Tibial nerve (tissue), 4 donors: Measurements from ENCODE around the gene SEC23B. TPM values are rescaled to one million over a fixed set of nuclear protein-coding genes. Genes with fewer than 3 reads are reported as not detected.

Source experiments
- DNase-seq, 2 donors: peaks; one replicate each; pipeline ENCODE4 v3.0.0-alpha.2; 2019; ENCODE audit warnings: low spot score in 2 of 2
- H3K27ac ChIP-seq, 4 donors: fragments of 200-600 bp; sonication (generic) in 3 of 4; one replicate each; pipeline ENCODE4 v1.5.1; 2017 to 2019; ENCODE audit warnings: mild to moderate bottlenecking in 1 of 4
- H3K27me3 ChIP-seq, 2 donors: fragments of 200-600 bp; sonication (generic) in 1 of 2; one replicate each; pipeline versions ENCODE4 v1.5.1 to v1.6.0; 2017 to 2019
- H3K36me3 ChIP-seq, 3 donors: fragments of 200-600 bp; sonication (generic); one replicate each; pipeline ENCODE4 v1.5.1; 2018 to 2019
- H3K4me1 ChIP-seq, 4 donors: fragments of 200-600 bp; sonication (generic) in 3 of 4; one replicate each; pipeline ENCODE4 v1.5.1; 2017 to 2019
- H3K4me3 ChIP-seq, 4 donors: fragments of 200-600 bp; sonication (generic) in 3 of 4; one replicate each; pipeline ENCODE4 v1.5.1; 2017 to 2019; ENCODE audit warnings: mild to moderate bottlenecking in 1 of 4, moderate library complexity in 1 of 4
- H3K9me3 ChIP-seq, 4 donors: fragments of 200-600 bp; sonication (generic) in 3 of 4; one replicate each; pipeline ENCODE4 v1.5.1; 2017 to 2019
- EP300 ChIP-seq, 2 donors: sonication (generic); formaldehyde crosslinking; IDR thresholded peaks; one replicate each; pipeline ENCODE4 v1.6.1; 2017; ENCODE audit warnings: antibody characterized with exemption in 2 of 2, mild to moderate bottlenecking in 1 of 2
- POLR2A ChIP-seq, 2 donors: fragments of 450-650 bp; IDR thresholded peaks; one replicate each; pipeline ENCODE4 v1.6.1; 2017; ENCODE audit warnings: antibody characterized with exemption in 2 of 2, mild to moderate bottlenecking in 2 of 2, moderate library complexity in 2 of 2
- WGBS, 2 donors: methylation state at CpG; one replicate each; pipeline ENCODE4 v1.1.5; 2018; 5-methylcytosine and 5-hydroxymethylcytosine counted together
- total RNA-seq, 4 donors: library from RNA; depleted of rRNA; stranded (reverse); fragments of >200 nt; gene quantifications; one replicate each; pipeline ENCODE4 v1.1.0, GENCODE V29; 2016
- TF ChIP-seq, protein P1 (sequence below), 5 experiments: fragments of 200-600 bp in 3 of 5; fragments of 450-650 bp in 2 of 5; sonication (generic) in 3 of 5; IDR thresholded peaks; one replicate each; pipeline ENCODE4 v1.5.1; 2016 to 2019; ENCODE audit warnings: antibody characterized with exemption in 5 of 5, mild to moderate bottlenecking in 3 of 5, moderate library complexity in 2 of 5

The SEC23B gene
- total RNA-seq, 4 donors from 2014 or later = 21.4 to 48.1 (median 30.5) TPM

- Histone ChIP-seq H3K4me1 (no peaks in the 10 kb centered on the region), H3K4me3 (no peak overlapping the region), H3K36me3 (peaks cover 0 to 93% (median 15%) of the 10 kb centered on the region in 3 donors), H3K9me3 (no peaks in the 10 kb centered on the region), H3K27me3 (no peaks in the 10 kb centered on the region), H3K27ac (no peak overlapping the region)
- no peak for DNase-seq
- 95 to 98% methylated on average over 1 of the region's 1 CpG for WGBS, 2 donors
- TF ChIP-seq EP300 (IDR thresholded peaks at IDR 0.05) = no peak
- TF ChIP-seq, protein P1, sequence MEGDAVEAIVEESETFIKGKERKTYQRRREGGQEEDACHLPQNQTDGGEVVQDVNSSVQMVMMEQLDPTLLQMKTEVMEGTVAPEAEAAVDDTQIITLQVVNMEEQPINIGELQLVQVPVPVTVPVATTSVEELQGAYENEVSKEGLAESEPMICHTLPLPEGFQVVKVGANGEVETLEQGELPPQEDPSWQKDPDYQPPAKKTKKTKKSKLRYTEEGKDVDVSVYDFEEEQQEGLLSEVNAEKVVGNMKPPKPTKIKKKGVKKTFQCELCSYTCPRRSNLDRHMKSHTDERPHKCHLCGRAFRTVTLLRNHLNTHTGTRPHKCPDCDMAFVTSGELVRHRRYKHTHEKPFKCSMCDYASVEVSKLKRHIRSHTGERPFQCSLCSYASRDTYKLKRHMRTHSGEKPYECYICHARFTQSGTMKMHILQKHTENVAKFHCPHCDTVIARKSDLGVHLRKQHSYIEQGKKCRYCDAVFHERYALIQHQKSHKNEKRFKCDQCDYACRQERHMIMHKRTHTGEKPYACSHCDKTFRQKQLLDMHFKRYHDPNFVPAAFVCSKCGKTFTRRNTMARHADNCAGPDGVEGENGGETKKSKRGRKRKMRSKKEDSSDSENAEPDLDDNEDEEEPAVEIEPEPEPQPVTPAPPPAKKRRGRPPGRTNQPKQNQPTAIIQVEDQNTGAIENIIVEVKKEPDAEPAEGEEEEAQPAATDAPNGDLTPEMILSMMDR (IDR thresholded peaks at IDR 0.05) = no peak
- no peak for TF ChIP-seq POLR2A (IDR thresholded peaks at IDR 0.05)
These were observed 30.5 kb upstream of the SEC23B start for GRCh38 chr20:18477218-18477617.

DNA sequence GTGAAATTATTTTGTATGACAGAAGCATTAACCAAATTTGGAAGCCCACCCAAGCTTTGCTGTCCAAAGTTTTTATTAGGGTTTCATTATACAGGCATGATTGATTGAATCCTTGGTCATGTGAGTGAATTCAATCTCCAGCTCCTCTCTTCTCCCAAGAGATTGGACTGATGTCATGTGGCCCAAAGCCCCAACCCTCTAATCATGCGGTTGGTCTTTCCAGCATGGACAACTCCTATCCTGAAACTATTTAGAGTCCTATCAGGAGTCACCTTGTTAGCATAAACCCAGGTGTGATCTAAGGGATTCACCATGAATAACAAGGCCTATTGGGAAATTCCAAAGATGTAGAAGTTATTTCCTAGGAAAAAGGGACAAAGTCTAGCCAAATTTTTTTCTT, 29.9 kb upstream of the SEC23B start:
- TF ChIP-seq EP300 (IDR thresholded peaks at IDR 0.05) (no peak), POLR2A (IDR thresholded peaks at IDR 0.05) (no peak)
- TF ChIP-seq, protein P1 (IDR thresholded peaks at IDR 0.05) = no peak
- 62% methylated on average over 1 of the region's 1 CpG for WGBS, 2 donors
- Histone ChIP-seq H3K36me3 (peaks cover 2 to 96% (median 21%) of the 10 kb centered on the region in 3 donors), H3K27ac (no peak overlapping the region), H3K4me3 (no peak overlapping the region), H3K4me1 (no peaks in the 10 kb centered on the region), H3K9me3 (no peaks in the 10 kb centered on the region), H3K27me3 (no peaks in the 10 kb centered on the region)
- no peak for DNase-seq

DNA sequence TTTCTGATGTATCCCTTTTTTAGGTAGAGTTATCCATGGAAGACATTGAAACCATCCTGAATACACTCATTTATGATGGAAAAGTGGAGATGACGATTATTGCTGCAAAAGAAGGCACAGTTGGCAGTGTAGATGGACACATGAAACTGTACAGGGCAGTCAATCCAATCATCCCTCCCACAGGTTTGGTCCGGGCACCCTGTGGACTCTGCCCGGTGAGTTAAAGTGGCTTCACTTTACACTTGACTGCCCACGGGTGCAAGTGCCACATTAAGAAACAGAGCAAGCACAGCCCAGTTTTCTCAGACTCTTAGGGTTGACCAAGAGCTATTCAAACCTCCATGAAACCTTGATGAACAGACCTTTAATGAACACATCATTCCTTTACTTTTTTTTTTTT, 26.1 kb upstream of the SEC23B start:
- WGBS, 2 donors = 90 to 92% methylated on average over 4 of the region's 4 CpGs
- H3K36me3 ChIP-seq = peaks cover 2 to 91% (median 9%) of the 10 kb centered on the region in 3 donors
- no peak overlapping the region for H3K4me3 ChIP-seq
- TF ChIP-seq, protein P1 (IDR thresholded peaks at IDR 0.05) = no peak
- TF ChIP-seq POLR2A (IDR thresholded peaks at IDR 0.05) (no peak), EP300 (IDR thresholded peaks at IDR 0.05) (no peak)
- no peak for DNase-seq
- H3K27me3 ChIP-seq = no peaks in the 10 kb centered on the region
- no peaks in the 10 kb centered on the region for H3K9me3 ChIP-seq
- no peaks in the 10 kb centered on the region for H3K4me1 ChIP-seq
- H3K27ac ChIP-seq = no peak overlapping the region

DNA sequence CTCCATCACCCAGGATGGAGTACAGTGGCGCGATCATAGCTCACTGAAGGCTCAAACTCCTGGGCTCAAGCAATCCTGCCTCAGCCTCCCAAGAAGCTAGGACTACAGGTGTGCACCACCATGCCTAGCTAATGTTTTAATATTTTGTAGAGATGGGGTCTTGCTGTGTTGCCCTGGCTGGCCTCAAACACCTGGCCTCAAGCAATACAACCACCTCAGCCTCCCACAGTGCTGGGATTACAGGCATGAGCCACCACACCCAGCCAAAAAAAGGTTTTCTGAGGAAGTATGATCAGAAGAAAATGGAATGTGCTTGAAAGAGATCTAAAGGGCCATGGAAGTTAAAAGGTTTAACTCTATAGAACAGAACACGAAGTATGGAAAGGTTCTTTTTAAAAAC, 19.4 kb upstream of the SEC23B start:
- no peak overlapping the region for H3K27ac ChIP-seq
- no peak overlapping the region for H3K4me3 ChIP-seq
- 88 to 94% methylated on average over 3 of the region's 3 CpGs for WGBS, 2 donors
- H3K27me3 ChIP-seq = no peaks in the 10 kb centered on the region
- no peaks in the 10 kb centered on the region for H3K9me3 ChIP-seq
- no peak for DNase-seq
- no peaks in the 10 kb centered on the region for H3K4me1 ChIP-seq
- TF ChIP-seq, protein P1 (IDR thresholded peaks at IDR 0.05) = no peak
- TF ChIP-seq POLR2A (IDR thresholded peaks at IDR 0.05) (no peak), EP300 (IDR thresholded peaks at IDR 0.05) (no peak)
- peaks cover 0 to 74% (median 0%) of the 10 kb centered on the region in 3 donors for H3K36me3 ChIP-seq

GRCh38 chr20:18496042-18496441, 11.7 kb upstream of the SEC23B start:
- Histone ChIP-seq H3K4me3 (peak overlapping the region; percentile 57 to 83 (median 76)), H3K36me3 (peaks cover 0 to 22% (median 0%) of the 10 kb centered on the region in 3 donors), H3K27me3 (no peaks in the 10 kb centered on the region), H3K27ac (peak overlapping the region in 2 of 4 donors; percentile 75 to 87), H3K9me3 (no peaks in the 10 kb centered on the region), H3K4me1 (peaks cover 0 to 19% (median 5%) of the 10 kb centered on the region in 4 donors)
- DNase-seq = no peak
- WGBS, 2 donors = 12 to 16% methylated on average over 7 of the region's 7 CpGs
- TF ChIP-seq POLR2A (IDR thresholded peaks at IDR 0.05) = no peak
